ENCODE measurements around the gene DNAJC4.

DNA sequence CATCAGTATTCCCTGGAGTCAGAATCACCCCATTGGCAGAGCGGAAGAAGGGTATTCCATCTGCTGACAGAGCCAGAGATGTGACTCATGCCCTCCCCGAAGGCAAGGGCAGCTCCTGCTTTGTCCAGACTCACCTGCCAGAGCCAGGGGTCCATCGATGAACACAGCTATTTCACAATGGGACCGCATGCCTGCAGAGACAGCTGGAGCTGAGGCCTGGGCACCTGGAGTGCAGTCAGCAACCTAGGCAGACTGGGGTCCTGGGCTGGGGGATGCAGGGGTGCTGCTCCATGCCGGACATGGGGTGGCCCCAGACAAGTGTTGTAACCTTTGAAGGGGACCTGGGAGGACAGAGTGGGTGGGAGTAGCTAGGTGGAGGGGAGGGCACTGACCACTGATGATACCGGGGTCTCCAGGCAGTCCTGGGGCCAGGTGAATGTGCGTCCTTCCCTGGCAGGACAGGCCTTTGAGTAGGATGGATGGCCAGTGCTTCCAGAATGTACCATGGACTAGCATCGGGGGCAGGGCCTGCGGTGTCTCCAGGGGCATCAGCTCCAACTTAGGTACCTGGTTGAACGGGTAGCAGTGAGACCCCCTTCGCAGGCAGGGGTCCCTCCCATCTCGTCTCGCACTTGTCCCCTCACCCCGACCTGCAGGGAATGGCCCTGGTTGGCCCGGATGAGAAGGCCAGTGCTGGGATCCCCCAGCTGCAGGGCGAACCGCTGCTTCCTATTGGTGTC is 6.0 kb upstream of the DNAJC4 start:
- TF ChIP-seq, protein P1, sequence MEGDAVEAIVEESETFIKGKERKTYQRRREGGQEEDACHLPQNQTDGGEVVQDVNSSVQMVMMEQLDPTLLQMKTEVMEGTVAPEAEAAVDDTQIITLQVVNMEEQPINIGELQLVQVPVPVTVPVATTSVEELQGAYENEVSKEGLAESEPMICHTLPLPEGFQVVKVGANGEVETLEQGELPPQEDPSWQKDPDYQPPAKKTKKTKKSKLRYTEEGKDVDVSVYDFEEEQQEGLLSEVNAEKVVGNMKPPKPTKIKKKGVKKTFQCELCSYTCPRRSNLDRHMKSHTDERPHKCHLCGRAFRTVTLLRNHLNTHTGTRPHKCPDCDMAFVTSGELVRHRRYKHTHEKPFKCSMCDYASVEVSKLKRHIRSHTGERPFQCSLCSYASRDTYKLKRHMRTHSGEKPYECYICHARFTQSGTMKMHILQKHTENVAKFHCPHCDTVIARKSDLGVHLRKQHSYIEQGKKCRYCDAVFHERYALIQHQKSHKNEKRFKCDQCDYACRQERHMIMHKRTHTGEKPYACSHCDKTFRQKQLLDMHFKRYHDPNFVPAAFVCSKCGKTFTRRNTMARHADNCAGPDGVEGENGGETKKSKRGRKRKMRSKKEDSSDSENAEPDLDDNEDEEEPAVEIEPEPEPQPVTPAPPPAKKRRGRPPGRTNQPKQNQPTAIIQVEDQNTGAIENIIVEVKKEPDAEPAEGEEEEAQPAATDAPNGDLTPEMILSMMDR (IDR thresholded peaks at IDR 0.05), result no peak
- no peak for TF ChIP-seq ATF1 (CRISPR knock-in tag; IDR thresholded peaks at IDR 0.05)
- no peak for TF ChIP-seq NR1H2 (CRISPR knock-in tag; IDR thresholded peaks at IDR 0.05)
- TF ChIP-seq TCF7 (CRISPR knock-in tag; IDR thresholded peaks at IDR 0.05; ENCODE audit: low read depth), result no peak
- TF ChIP-seq NR3C1 (CRISPR knock-in tag; conservative IDR thresholded peaks at IDR 0.05; ENCODE audit: low read depth), result no peak
- no peak for TF ChIP-seq MAX (CRISPR knock-in tag; IDR thresholded peaks at IDR 0.05)
- no peak for TF ChIP-seq ZNF416 (CRISPR knock-in tag; IDR thresholded peaks at IDR 0.05)
- TF ChIP-seq, protein P2, sequence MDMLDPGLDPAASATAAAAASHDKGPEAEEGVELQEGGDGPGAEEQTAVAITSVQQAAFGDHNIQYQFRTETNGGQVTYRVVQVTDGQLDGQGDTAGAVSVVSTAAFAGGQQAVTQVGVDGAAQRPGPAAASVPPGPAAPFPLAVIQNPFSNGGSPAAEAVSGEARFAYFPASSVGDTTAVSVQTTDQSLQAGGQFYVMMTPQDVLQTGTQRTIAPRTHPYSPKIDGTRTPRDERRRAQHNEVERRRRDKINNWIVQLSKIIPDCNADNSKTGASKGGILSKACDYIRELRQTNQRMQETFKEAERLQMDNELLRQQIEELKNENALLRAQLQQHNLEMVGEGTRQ (CRISPR knock-in tag; IDR thresholded peaks at IDR 0.05), result no peak
- TF ChIP-seq ATF6 (CRISPR knock-in tag; IDR thresholded peaks at IDR 0.05), result no peak
- no peak for TF ChIP-seq RELA (CRISPR knock-in tag; IDR thresholded peaks at IDR 0.05; ENCODE audit: borderline replicate concordance)
- TF ChIP-seq CBFB (CRISPR knock-in tag; IDR thresholded peaks at IDR 0.05; ENCODE audit: low read depth), result no peak
- no peak for TF ChIP-seq ZNF232 (CRISPR knock-in tag; IDR thresholded peaks at IDR 0.05)

All from WTC11 (cell line).